HG03039 (cell line): ENCODE results near the gene PDCD2.
"Not testable (repeated sequence)": the region's sequence is repeated elsewhere in the genome, so short reads cannot be mapped to it uniquely, and the experiment has no call there.

Source experiments
- ATAC-seq: cut with Tn5 transposase; IDR thresholded peaks from one replicate; pipeline ENCODE4 v1.9.1; 2021; ENCODE audit warnings: mild to moderate bottlenecking, moderate library complexity; ENCODE audit not compliant: unreplicated experiment

The PDCD2 gene, protein sequence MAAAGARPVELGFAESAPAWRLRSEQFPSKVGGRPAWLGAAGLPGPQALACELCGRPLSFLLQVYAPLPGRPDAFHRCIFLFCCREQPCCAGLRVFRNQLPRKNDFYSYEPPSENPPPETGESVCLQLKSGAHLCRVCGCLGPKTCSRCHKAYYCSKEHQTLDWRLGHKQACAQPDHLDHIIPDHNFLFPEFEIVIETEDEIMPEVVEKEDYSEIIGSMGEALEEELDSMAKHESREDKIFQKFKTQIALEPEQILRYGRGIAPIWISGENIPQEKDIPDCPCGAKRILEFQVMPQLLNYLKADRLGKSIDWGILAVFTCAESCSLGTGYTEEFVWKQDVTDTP

DNA sequence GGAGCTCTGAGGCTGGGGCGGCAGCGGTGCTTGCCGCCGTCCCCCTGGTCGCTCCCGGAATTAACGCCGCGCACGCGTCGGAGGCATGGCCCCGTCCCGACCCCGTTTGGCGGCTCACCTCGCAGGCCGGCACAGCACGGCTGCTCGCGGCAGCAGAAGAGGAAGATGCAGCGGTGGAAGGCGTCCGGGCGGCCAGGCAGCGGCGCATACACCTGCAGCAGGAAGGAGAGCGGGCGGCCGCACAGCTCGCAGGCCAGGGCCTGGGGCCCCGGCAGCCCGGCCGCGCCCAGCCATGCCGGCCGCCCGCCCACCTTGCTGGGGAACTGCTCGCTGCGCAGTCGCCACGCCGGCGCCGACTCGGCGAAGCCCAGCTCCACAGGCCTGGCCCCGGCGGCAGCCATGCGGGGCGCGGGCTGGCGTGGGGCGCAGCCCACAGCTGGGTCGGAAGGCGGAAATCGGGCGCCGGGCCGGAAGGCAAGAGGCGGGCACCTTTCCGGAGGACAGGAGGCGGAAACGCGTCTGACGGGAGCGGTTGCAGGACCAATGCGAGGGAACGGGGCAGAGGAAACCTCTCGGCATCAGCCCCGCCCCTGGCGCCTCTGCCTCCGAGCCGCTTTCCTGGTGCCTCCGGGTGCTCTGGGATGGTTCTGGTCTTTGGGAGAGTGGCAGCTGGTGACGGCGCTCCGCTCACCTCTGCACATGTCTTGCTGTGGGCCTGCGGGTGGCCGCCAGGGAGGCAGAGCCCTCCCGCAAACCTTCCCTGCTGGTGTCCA lies at the start of gene PDCD2:
PDCD2 (minus strand) TSS at position 457 of the 773 bp plus-strand sequence; CDS start at position 401, 56 bp downstream.
- peak; percentile 97 for ATAC-seq

DNA sequence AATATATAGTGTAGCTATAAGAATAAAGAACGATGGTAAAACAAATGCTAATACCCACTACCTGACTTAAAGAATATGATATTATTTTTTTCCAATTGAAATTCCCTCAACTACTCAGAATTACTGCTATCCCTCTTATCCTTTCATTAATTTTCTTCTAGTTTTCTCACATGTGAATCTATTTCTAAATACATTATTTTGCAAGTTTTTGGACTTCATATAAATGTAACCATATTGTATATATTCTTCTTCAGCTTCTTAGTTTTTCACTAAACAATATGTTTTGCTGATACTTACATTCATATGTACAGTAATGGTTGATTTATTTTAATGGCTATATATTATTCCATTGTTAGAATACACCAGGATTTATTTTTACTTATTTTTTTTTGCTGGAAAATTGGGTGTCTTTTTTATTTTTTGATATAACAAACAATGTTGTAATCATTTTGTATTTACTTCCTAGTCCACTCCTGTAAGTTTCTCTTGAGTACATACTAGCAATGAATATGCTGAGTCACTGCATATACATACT lies 31.6 kb upstream of the PDCD2 start:
- not testable (repeated sequence) for ATAC-seq

- ATAC-seq = peak; percentile 76
Observed at GRCh38 chr6:170612256-170612804, 27.9 kb upstream of the PDCD2 start.

- not testable (repeated sequence) for ATAC-seq
Observed at GRCh38 chr6:170609225-170609624, 24.8 kb upstream of the PDCD2 start.

DNA sequence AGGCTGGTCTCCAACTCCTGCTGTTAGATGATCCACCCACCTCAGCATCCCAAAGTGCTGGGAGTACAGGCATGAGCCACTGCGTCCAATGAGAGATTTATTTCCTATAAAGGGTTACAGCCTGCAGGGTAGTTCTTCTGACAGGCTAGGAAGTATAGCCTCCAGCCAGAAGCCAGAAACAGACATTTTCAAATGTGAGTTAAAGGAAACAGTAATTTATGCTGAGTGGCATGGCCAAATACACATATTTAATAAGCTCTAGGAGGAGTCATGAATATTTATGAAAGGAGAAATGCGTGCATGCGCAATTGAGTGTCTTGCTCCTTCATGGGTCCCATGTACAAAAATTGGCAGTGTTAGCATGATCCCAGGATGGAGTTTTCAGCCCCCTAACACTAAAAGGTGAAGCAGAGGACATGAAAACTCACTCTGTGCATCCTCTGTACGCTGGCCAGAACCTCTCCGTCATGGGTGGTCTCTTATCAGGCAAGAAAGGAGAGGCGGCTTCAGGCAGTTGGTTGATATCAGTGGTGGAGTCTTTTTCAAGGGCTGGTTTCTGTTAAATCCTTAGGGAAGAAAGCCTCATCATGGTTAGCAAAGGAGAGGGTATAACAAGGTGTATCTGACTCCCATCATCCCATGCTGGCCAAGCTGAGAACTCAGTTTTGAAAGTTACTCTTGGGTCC lies 21.3 kb upstream of the PDCD2 start:
- no peak for ATAC-seq

- ATAC-seq = no peak
Observed at GRCh38 chr6:170597278-170597677, 12.8 kb upstream of the PDCD2 start.

DNA sequence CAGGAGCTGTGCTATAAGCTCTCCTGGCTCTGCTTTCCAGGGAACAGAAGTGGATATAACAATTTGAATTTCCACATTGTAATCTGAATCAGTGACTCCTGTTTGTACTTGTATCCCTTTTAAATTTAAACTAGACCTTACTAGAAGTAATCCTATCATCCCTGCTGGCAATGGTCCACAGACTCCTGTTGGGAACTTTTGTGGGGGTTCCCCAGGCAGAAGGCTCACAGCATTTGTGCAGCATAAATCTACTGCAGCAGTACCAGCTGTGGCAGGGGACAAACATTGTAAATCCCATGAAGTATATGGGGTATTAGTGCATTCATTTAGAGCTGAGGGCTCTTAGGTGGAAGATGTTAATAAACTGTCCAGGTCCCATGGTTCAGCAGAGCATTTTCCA lies 12.0 kb upstream of the PDCD2 start:
- ATAC-seq = no peak

DNA sequence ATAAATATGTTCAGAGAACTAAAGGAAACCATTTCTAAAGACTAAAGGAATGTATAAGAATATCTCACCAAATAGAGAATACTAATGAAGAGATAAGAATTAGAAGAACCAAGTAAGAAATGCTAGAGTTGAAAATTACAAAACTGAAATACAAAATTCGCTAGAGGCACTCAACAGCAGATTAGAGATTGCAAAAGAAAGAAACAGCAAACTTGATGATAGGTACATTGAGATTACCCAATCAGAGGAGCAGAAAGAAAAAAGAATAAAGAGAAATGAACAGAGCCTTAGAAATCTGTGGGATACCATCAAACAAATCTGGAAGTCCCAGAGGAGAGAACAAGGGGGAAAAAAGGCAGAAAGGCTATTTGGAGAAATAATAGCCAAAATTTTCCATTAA lies 6.3 kb upstream of the PDCD2 start:
- ATAC-seq = no peak

DNA sequence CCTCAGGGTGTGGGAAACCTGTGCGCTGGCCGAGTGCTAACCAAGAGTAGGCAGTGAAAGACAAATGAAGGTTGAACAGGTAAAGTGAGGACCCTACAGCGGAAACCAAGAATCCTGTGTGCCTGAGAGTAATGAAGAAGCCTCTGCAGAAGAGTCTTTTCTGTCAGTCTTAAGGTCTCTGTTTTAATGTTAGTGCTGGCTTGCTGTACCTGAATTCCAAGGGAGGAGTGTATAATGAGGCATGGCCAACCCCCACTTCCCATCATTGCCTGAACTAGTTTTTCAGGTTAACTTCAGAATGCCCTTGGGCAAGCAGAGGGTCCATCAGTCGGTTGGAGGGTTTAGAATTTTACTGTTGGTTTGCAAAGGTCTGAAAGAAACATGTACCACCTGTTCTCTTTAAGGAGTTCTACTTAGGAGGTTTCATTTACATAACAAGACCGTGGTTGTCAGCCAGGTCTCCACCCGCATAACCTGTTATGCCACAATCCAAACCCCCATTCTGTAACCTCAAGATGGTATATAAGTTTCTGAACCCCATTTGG lies 589 bp upstream of the PDCD2 start:
- peak; percentile 27 for ATAC-seq

GRCh38 chr6:170583756-170584180 lies 669 bp downstream of the PDCD2 start:
- ATAC-seq = no peak

- no peak for ATAC-seq
Observed at GRCh38 chr6:170578909-170579308, 5.5 kb downstream of the PDCD2 start.

DNA sequence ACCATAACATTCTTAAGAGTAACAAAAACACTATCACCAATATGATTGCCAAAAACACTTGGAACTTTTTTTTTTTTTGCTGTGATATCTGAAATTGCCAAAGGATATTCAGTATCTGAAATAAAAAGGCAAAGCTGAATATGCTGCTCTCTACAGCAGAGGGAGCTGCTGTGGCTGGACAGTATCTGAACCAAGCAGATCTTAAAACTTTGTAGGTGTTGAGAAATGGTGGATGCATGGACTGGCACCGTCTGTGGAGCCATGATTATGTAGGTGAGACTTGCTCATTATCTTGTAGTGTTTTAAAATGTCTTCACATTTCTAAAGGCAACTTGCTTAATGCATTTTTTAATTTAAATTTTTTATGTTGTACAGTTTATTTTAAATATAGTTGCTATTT lies 9.2 kb downstream of the PDCD2 start:
- no peak for ATAC-seq

DNA sequence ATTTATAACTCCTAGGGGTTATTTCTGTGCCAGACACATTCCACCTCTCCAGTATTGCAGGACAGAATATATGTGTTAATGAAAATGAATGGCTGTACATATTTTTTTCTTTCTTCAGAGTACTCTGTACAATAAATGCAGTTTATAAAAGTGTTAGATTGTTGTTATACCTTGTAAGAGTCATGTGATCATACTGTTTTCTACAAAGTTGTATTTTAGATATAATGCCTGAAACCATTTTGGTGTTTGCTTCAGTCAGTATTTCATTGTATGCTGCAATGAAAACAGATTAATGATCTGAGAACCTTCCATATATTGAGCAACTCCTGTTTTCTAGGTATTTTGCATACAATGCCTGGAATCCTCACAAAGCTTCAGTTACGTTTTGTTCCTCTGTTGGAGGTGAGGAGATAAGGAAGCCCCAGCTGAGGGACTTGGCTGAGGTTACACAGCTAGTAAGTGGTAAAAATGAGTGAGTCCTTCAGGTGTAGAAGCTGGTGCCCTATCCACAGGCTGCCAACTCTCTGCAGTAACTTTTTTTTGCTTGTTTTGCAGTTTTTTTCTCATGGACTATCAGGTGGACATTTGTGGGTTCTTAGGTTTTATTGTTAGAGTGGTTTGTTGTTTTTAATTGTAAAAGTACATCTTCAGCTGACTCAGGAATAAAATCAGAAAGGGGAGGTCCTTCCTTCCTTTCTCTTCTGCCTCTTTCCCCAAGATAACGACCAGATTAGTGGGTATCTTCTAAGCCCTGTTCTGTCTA lies 11.6 kb downstream of the PDCD2 start:
- no peak for ATAC-seq

DNA sequence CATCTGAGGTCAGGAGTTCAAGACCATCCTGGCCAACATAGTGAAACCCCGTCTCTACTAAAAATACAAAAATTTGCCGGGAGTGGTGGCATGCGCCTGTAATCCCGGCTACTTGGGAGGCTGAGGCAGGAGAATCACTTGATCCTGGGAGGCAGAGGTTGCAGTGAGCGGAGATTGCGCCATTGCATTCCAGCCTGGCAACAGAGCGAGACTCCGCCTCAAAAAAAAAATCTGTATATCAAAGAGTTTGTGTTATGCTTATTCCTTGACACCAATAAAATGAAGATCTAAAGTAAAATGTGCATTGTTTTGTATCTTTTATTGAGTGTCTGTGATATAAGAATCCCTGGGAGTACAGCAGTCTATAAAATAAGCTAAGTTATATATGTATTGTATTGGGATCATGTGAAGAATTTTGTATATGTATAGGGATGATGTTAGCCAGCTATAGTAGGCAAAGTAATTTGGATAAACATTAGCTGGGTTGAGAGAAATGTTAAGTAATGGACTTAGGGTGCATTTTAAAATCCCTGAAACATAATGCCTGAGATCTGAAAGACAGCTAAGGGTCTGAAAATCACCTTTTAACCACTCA lies 19.4 kb downstream of the PDCD2 start:
- ATAC-seq = no peak

DNA sequence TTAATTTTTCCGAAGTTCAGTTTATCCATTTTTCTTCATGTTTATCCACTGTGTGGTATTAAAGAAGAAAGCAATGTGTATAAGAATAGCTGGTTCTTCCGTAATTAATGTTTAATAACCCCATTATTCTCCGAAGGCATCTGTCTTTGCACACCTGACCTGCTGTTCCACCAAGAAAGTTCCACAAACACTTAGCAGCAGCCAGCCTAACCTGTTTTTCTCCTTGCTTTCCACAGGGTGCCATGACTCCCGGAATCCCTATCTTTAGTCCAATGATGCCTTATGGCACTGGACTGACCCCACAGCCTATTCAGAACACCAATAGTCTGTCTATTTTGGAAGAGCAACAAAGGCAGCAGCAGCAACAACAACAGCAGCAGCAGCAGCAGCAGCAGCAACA lies 22.9 kb downstream of the PDCD2 start:
- no peak for ATAC-seq

- no peak for ATAC-seq
Observed at GRCh38 chr6:170555305-170555704, 29.1 kb downstream of the PDCD2 start.

DNA sequence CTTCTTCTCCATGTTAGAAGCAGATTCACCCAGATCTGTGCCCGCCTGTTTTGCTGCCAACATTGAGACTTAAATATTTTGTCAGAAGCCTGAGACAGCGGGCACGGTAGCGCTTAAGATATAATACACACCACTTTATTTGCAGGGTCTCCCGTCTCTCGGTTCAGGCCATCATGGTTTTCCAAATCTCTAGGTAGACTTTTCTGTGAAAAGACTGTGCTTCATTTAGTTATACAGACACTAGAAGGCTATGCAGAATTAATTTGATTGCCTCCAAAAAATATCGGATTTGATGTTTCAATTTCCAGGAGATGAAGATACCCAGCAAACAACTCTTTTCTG lies 29.7 kb downstream of the PDCD2 start:
- ATAC-seq = no peak

DNA sequence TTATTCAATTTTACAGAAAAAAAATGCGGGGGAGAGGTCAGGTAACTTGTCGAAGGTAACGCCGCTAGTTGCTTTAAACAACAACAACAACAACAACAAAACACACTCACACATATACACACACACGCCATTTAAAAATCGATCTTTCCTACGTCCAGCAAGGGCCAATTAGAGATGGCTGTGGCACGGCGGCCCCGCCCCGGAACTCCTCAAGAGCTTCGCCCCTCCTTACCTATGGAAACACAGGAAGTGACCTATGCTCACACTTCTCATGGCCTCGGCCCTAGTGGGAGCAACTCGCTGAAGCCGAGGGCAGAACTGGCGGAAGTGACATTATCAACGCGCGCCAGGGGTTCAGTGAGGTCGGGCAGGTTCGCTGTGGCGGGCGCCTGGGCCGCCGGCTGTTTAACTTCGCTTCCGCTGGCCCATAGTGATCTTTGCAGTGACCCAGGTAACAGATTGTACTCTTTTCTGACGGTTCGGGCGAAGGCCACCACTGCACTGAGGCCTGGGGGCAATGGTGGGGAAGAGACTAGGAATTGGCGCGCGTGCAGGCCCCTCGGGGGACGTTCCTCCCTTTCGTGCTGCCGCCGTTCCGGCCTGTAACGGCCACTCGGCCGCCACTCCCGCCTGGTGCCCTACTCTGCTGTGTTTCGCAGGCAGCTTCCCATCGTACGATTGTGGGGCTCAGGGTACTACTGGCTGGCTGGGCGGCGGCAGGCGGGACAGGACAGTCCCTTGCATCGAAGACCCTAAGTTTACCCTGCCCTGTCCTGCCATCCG lies 30.2 kb downstream of the PDCD2 start, which contains the start of gene TBP:
TBP (plus strand) TSS at position 357 of the 783 bp plus-strand sequence. CDS start 2,661 bp downstream, outside the sequence.
- ATAC-seq = peak; percentile 94

DNA sequence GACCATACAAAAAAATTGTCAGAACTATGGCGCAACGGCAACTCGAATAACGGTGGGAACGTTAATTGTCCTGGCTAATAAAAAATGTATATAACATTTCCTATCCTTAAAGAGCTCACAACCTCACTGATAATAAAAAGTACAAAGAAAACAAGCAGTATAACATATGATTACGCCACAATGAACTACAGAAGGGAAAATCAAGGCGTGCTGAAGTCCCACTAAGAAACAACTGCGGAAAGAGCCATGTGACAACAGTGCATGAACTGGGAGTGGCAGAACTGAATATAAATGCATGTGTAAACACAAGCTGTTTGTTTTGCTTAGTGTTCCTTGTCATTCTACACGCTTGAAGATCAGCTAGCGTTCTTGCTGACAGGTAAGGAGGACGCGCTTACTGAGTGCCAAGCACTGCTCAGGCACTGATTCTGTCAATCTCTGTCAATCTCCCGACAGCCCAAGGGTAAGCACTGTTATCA lies 30.9 kb downstream of the PDCD2 start:
- ATAC-seq = peak; percentile 34
